Liver (tissue), 9 donors: ENCODE measurements around the gene CERT1. TPM values are rescaled to one million over a fixed set of nuclear protein-coding genes. Genes with fewer than 3 reads are reported as not detected.

ENCODE experiments used
- DNase-seq: peaks from one replicate; pipeline ENCODE4 v3.0.0-alpha.2; 2017; ENCODE audit warnings: low spot score
- H3K27ac ChIP-seq, 2 donors: one replicate each; pipeline ENCODE4 v1.7.0; 2013; ENCODE audit warnings: inconsistent platforms in 2 of 2, low read length in 2 of 2, control low read depth in 1 of 2, low read depth in 1 of 2, mild to moderate bottlenecking in 1 of 2
- H3K27me3 ChIP-seq, 4 donors: one replicate each; pipeline versions ENCODE4 v1.6.1 to v1.7.0; 2013; ENCODE audit warnings: low read length in 3 of 4, inconsistent platforms in 1 of 4, mild to moderate bottlenecking in 1 of 4, moderate library complexity in 1 of 4; ENCODE audit not compliant: control insufficient read depth in 4 of 4, insufficient read depth in 4 of 4
- H3K36me3 ChIP-seq, 4 donors: one replicate each; pipeline versions ENCODE4 v1.6.1 to v1.7.0; 2013; ENCODE audit warnings: low read length in 3 of 4, mild to moderate bottlenecking in 3 of 4, low read depth in 1 of 4, moderate library complexity in 1 of 4; ENCODE audit not compliant: control insufficient read depth in 4 of 4, insufficient read depth in 3 of 4
- H3K4me1 ChIP-seq, 4 donors: one replicate each; pipeline versions ENCODE4 v1.6.1 to v1.7.0; 2013; ENCODE audit warnings: low read length in 3 of 4, mild to moderate bottlenecking in 3 of 4, moderate library complexity in 1 of 4; ENCODE audit not compliant: control insufficient read depth in 4 of 4, insufficient read depth in 4 of 4
- H3K4me3 ChIP-seq, 3 donors: one replicate each; pipeline versions ENCODE4 v1.6.1 to v1.7.0; 2013; ENCODE audit warnings: low read length in 3 of 3, control low read depth in 1 of 3, low read depth in 1 of 3, mild to moderate bottlenecking in 1 of 3
- H3K9ac ChIP-seq, 2 donors: one replicate each; pipeline ENCODE4 v1.7.0; 2013; ENCODE audit warnings: low read length in 2 of 2, mild to moderate bottlenecking in 2 of 2, moderate library complexity in 2 of 2, control low read depth in 1 of 2, low read depth in 1 of 2
- H3K9me3 ChIP-seq, 4 donors: one replicate each; pipeline versions ENCODE4 v1.6.1 to v1.7.0; 2013; ENCODE audit warnings: low read length in 3 of 4; ENCODE audit not compliant: control insufficient read depth in 4 of 4
- EGR1 ChIP-seq, 2 donors: IDR thresholded peaks; 2 replicates each; pipeline ENCODE4 v1.6.1; 2016 to 2018; ENCODE audit warnings: antibody characterized with exemption in 2 of 2, low read depth in 2 of 2
- FOXA1 ChIP-seq: IDR thresholded peaks from 2 replicates; pipeline ENCODE4 v1.6.1; 2016; ENCODE audit warnings: antibody characterized with exemption
- FOXA2 ChIP-seq: IDR thresholded peaks from 2 replicates; pipeline ENCODE4 v1.6.1; 2016; ENCODE audit warnings: antibody characterized with exemption
- GABPA ChIP-seq, 2 donors: IDR thresholded peaks in 1 of 2; conservative IDR thresholded peaks in 1 of 2; 2 replicates each; pipeline ENCODE4 v1.6.1; 2016; ENCODE audit warnings: antibody characterized with exemption in 2 of 2, mild to moderate bottlenecking in 1 of 2, moderate library complexity in 1 of 2
- HNF4A ChIP-seq, 2 donors: conservative IDR thresholded peaks; 2 replicates each; pipeline ENCODE4 v1.6.1; 2016; ENCODE audit warnings: antibody characterized with exemption in 2 of 2, mild to moderate bottlenecking in 2 of 2
- JUND ChIP-seq, 2 donors: IDR thresholded peaks; 2 replicates each; pipeline ENCODE4 v1.6.1; 2016; ENCODE audit warnings: antibody characterized with exemption in 2 of 2
- NR2F2 ChIP-seq: IDR thresholded peaks from 2 replicates; pipeline ENCODE4 v1.6.1; 2016; ENCODE audit warnings: antibody characterized with exemption
- RAD21 ChIP-seq, 2 donors: IDR thresholded peaks; 2 replicates each; pipeline ENCODE4 v1.6.1; 2016; ENCODE audit warnings: antibody characterized with exemption in 2 of 2, mild to moderate bottlenecking in 2 of 2
- RXRA ChIP-seq, 2 donors: IDR thresholded peaks; 2 replicates each; pipeline ENCODE4 v1.6.1; 2017 to 2018; ENCODE audit warnings: antibody characterized with exemption in 2 of 2, mild to moderate bottlenecking in 1 of 2
- SP1 ChIP-seq: IDR thresholded peaks from 2 replicates; pipeline ENCODE4 v1.6.1; 2018; ENCODE audit warnings: antibody characterized with exemption, mild to moderate bottlenecking
- TAF1 ChIP-seq: conservative IDR thresholded peaks from 2 replicates; pipeline ENCODE4 v1.6.1; 2016; ENCODE audit warnings: antibody characterized with exemption, mild to moderate bottlenecking
- YY1 ChIP-seq: IDR thresholded peaks from 2 replicates; pipeline ENCODE4 v1.6.1; 2016; ENCODE audit warnings: antibody characterized with exemption, mild to moderate bottlenecking
- WGBS: extraction: QIAGEN DNeasy Blood & Tissue Kit; methylation state at CpG from one replicate; pipeline ENCODE4 v1.1.7; 2013; 5-methylcytosine and 5-hydroxymethylcytosine counted together
- polyA plus RNA-seq, 2 donors: library from polyadenylated mRNA; stranded (reverse) in 1 of 2; unstranded in 1 of 2; fragments of 200-250 nt in 1 of 2; fragments of >200 nt in 1 of 2; fragmentation: Nextera tagmentation in 1 of 2; extraction: Ambion mirVana in 1 of 2; gene quantifications; one replicate each; pipeline versions ENCODE4 v1.2.1 to v1.2.3, GENCODE V29; 2013 to 2015
- total RNA-seq, 2 donors: library from RNA; depleted of rRNA; stranded (reverse); fragments of >200 nt; gene quantifications; one replicate each; pipeline ENCODE4 v1.2.3, GENCODE V29; 2014
- TF ChIP-seq, protein P1 (sequence below): IDR thresholded peaks from 2 replicates; pipeline ENCODE4 v1.6.1; 2016; ENCODE audit warnings: antibody characterized with exemption, mild to moderate bottlenecking
- TF ChIP-seq, protein P2 (sequence below): IDR thresholded peaks from 2 replicates; pipeline ENCODE4 v1.6.1; 2016; ENCODE audit warnings: antibody characterized with exemption
- TF ChIP-seq, protein P3 (sequence below): fragments of 150-350 bp; IDR thresholded peaks from 2 replicates; pipeline ENCODE4 v1.5.1; 2017; ENCODE audit warnings: improper control_type of control experiment, low read depth, low read length; ENCODE audit not compliant: missing input control
- TF ChIP-seq, protein P4 (sequence below): IDR thresholded peaks from 2 replicates; pipeline ENCODE4 v1.6.1; 2016; ENCODE audit warnings: antibody characterized with exemption
- TF ChIP-seq, protein P5 (sequence below): IDR thresholded peaks from 2 replicates; pipeline ENCODE4 v1.6.1; 2016; ENCODE audit warnings: antibody characterized with exemption
- donor health status: healthy.
- donor health status: healthy.
- donor health status: healthy.
- donor health status: healthy.
- donor health status: healthy.

The CERT1 gene
- total and polyA plus RNA-seq, 4 donors, result 11.4 to 25.1 (median 16.8) TPM

DNA sequence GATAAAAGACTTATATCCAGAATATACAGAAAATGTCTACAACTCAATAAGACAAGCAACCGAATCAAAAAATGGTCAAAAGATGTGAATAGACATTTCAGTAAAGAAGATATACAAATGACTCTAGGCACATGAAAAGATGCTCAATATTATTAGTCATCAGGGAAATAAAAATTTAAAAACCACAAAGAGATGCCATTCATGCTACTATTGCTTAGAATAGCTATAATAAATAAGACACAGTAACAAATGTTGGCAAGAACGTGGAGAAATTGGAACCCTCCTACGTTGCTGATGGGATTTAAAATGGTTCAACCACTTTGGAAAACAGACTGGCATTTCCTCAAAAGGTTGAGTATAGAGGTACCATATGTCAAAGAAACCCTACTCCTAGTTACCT, 40.0 kb upstream of the CERT1 start:
- 96% methylated on average over 3 of the region's 3 CpGs for WGBS
- Histone ChIP-seq H3K27ac (no peak overlapping the region), H3K36me3 (peaks cover 0 to 19% (median 9%) of the 10 kb centered on the region in 4 donors), H3K27me3 (no peaks in the 10 kb centered on the region), H3K4me3 (no peak overlapping the region), H3K9me3 (no peaks in the 10 kb centered on the region), H3K4me1 (no peaks in the 10 kb centered on the region), H3K9ac (no peak overlapping the region)
- no peak for DNase-seq
- TF ChIP-seq, protein P1, sequence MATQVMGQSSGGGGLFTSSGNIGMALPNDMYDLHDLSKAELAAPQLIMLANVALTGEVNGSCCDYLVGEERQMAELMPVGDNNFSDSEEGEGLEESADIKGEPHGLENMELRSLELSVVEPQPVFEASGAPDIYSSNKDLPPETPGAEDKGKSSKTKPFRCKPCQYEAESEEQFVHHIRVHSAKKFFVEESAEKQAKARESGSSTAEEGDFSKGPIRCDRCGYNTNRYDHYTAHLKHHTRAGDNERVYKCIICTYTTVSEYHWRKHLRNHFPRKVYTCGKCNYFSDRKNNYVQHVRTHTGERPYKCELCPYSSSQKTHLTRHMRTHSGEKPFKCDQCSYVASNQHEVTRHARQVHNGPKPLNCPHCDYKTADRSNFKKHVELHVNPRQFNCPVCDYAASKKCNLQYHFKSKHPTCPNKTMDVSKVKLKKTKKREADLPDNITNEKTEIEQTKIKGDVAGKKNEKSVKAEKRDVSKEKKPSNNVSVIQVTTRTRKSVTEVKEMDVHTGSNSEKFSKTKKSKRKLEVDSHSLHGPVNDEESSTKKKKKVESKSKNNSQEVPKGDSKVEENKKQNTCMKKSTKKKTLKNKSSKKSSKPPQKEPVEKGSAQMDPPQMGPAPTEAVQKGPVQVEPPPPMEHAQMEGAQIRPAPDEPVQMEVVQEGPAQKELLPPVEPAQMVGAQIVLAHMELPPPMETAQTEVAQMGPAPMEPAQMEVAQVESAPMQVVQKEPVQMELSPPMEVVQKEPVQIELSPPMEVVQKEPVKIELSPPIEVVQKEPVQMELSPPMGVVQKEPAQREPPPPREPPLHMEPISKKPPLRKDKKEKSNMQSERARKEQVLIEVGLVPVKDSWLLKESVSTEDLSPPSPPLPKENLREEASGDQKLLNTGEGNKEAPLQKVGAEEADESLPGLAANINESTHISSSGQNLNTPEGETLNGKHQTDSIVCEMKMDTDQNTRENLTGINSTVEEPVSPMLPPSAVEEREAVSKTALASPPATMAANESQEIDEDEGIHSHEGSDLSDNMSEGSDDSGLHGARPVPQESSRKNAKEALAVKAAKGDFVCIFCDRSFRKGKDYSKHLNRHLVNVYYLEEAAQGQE, result no peak

DNA sequence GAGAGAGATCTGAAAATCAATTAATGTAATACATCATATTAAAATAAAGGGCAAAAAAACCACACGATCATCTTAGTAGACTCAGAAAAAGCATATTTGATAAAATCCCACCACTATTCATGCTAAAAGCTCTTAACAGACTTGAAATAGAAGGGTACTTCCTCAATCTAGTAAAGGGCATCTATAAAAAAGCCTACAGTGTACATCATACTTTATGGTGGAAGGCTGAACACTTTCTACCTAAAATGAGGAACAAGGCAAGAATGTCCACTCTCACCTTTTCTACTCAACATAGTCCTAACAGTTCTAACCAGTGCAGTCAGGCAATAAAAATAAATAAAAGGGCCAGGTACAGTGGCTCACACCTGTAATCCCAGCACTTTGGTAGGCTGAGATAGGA, 39.2 kb upstream of the CERT1 start:
- peaks cover 0 to 19% (median 9%) of the 10 kb centered on the region in 4 donors for H3K36me3 ChIP-seq
- H3K27me3 ChIP-seq, result no peaks in the 10 kb centered on the region
- TF ChIP-seq, protein P2, sequence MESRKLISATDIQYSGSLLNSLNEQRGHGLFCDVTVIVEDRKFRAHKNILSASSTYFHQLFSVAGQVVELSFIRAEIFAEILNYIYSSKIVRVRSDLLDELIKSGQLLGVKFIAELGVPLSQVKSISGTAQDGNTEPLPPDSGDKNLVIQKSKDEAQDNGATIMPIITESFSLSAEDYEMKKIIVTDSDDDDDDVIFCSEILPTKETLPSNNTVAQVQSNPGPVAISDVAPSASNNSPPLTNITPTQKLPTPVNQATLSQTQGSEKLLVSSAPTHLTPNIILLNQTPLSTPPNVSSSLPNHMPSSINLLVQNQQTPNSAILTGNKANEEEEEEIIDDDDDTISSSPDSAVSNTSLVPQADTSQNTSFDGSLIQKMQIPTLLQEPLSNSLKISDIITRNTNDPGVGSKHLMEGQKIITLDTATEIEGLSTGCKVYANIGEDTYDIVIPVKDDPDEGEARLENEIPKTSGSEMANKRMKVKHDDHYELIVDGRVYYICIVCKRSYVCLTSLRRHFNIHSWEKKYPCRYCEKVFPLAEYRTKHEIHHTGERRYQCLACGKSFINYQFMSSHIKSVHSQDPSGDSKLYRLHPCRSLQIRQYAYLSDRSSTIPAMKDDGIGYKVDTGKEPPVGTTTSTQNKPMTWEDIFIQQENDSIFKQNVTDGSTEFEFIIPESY, result no peak
- no peak for TF ChIP-seq YY1
- TF ChIP-seq, protein P3, sequence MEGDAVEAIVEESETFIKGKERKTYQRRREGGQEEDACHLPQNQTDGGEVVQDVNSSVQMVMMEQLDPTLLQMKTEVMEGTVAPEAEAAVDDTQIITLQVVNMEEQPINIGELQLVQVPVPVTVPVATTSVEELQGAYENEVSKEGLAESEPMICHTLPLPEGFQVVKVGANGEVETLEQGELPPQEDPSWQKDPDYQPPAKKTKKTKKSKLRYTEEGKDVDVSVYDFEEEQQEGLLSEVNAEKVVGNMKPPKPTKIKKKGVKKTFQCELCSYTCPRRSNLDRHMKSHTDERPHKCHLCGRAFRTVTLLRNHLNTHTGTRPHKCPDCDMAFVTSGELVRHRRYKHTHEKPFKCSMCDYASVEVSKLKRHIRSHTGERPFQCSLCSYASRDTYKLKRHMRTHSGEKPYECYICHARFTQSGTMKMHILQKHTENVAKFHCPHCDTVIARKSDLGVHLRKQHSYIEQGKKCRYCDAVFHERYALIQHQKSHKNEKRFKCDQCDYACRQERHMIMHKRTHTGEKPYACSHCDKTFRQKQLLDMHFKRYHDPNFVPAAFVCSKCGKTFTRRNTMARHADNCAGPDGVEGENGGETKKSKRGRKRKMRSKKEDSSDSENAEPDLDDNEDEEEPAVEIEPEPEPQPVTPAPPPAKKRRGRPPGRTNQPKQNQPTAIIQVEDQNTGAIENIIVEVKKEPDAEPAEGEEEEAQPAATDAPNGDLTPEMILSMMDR, result no peak
- no peak for TF ChIP-seq RAD21 (IDR thresholded peaks at IDR 0.05)
- no peak for TF ChIP-seq JUND (IDR thresholded peaks at IDR 0.05)
- no peak for TF ChIP-seq FOXA1
- TF ChIP-seq NR2F2, result no peak
- no peak for TF ChIP-seq GABPA (IDR thresholded peaks at IDR 0.05 in 1 of 2, conservative IDR thresholded peaks at IDR 0.05 in 1 of 2)
- no peak overlapping the region for H3K27ac ChIP-seq
- H3K4me3 ChIP-seq, result no peak overlapping the region
- no peaks in the 10 kb centered on the region for H3K9me3 ChIP-seq
- no peaks in the 10 kb centered on the region for H3K4me1 ChIP-seq
- 99% methylated on average over 1 of the region's 1 CpG for WGBS
- DNase-seq, result no peak
- H3K9ac ChIP-seq, result no peak overlapping the region

DNA sequence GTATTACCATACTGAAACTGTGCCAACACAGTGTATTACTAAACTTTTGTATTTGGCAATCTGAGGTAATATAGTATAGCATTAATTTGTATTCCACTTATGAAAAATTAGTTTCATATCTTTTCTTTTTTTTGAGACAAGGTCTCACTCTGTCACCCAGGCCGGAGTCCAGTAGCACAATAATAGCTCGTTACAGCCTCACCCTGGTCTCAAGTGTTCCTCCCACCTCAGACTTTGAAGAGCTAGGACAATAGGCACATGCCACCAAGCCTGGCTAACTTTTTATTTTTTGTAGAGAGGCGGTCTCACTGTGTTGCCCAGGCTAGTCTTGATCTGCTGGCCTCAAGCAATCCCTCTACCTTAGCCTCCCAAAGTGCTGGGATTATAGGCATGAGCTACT, 36.4 kb upstream of the CERT1 start:
- peaks cover 0 to 9% (median 4%) of the 10 kb centered on the region in 4 donors for H3K36me3 ChIP-seq
- H3K27ac ChIP-seq, result no peak overlapping the region
- no peaks in the 10 kb centered on the region for H3K9me3 ChIP-seq
- no peaks in the 10 kb centered on the region for H3K4me1 ChIP-seq
- DNase-seq, result no peak
- no peak overlapping the region for H3K4me3 ChIP-seq
- H3K27me3 ChIP-seq, result no peaks in the 10 kb centered on the region
- WGBS, result 94% methylated on average over 3 of the region's 3 CpGs
- H3K9ac ChIP-seq, result no peak overlapping the region
- TF ChIP-seq, protein P4, sequence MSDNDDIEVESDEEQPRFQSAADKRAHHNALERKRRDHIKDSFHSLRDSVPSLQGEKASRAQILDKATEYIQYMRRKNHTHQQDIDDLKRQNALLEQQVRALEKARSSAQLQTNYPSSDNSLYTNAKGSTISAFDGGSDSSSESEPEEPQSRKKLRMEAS, result no peak
- TF ChIP-seq, protein P2, result no peak
- TF ChIP-seq FOXA1 (no peak), JUND (IDR thresholded peaks at IDR 0.05) (no peak), YY1 (no peak), HNF4A (conservative IDR thresholded peaks at IDR 0.05) (no peak), RXRA (IDR thresholded peaks at IDR 0.05) (no peak), EGR1 (IDR thresholded peaks at IDR 0.05; ENCODE audit: low read depth in 2 of 2) (no peak), SP1 (no peak), GABPA (IDR thresholded peaks at IDR 0.05 in 1 of 2, conservative IDR thresholded peaks at IDR 0.05 in 1 of 2) (no peak), RAD21 (IDR thresholded peaks at IDR 0.05) (no peak), TAF1 (no peak), NR2F2 (no peak), FOXA2 (no peak)
- TF ChIP-seq, protein P5, sequence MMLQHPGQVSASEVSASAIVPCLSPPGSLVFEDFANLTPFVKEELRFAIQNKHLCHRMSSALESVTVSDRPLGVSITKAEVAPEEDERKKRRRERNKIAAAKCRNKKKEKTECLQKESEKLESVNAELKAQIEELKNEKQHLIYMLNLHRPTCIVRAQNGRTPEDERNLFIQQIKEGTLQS, result no peak
